GM10248 (cell line): ENCODE measurements around the gene CNOT2.
"Not testable (repeated sequence)": the region's sequence is repeated elsewhere in the genome, so short reads cannot be mapped to it uniquely, and the experiment has no call there.

Experiments
- CTCF ChIA-PET: fragments of 300-600 bp; sonication (Branson Sonifier 250); formaldehyde crosslinking; extraction: SDS; loops from one replicate; lab custom pipeline; 2021; ENCODE audit warnings: antibody characterized with exemption; lab: Yijun Ruan, JAX
- POLR2A ChIA-PET: fragments of 350-650 bp; sonication (Branson Sonifier 250); formaldehyde crosslinking; extraction: SDS; loops from one replicate; lab custom pipeline; 2020; ENCODE audit warnings: antibody characterized with exemption; lab: Yijun Ruan, JAX
- DNase-seq: peaks from one replicate; pipeline ENCODE4 v3.0.0; 2012; ENCODE audit errors: extremely low spot score
- TF ChIP-seq, protein P1 (sequence below): IDR thresholded peaks from 2 replicates; pipeline ENCODE4 v1.5.1; 2012; ENCODE audit warnings: mild to moderate bottlenecking, low read depth; ENCODE audit errors: extremely low read depth, missing control alignments, control extremely low read depth

CNOT2 gene

GRCh38 chr12:70283232-70283631 is 40.0 kb downstream of the CNOT2 start:
- ChIA-PET POLR2A (no interaction called here), CTCF (interaction anchor here (0.7 to 1.0 kb wide), 2 partner anchors 54 to 74 kb away, joined by 3 read pairs; no protein-coding TSS in a partner anchor)
- DNase-seq, result no peak
- TF ChIP-seq, protein P1, sequence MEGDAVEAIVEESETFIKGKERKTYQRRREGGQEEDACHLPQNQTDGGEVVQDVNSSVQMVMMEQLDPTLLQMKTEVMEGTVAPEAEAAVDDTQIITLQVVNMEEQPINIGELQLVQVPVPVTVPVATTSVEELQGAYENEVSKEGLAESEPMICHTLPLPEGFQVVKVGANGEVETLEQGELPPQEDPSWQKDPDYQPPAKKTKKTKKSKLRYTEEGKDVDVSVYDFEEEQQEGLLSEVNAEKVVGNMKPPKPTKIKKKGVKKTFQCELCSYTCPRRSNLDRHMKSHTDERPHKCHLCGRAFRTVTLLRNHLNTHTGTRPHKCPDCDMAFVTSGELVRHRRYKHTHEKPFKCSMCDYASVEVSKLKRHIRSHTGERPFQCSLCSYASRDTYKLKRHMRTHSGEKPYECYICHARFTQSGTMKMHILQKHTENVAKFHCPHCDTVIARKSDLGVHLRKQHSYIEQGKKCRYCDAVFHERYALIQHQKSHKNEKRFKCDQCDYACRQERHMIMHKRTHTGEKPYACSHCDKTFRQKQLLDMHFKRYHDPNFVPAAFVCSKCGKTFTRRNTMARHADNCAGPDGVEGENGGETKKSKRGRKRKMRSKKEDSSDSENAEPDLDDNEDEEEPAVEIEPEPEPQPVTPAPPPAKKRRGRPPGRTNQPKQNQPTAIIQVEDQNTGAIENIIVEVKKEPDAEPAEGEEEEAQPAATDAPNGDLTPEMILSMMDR, result no peak

DNA sequence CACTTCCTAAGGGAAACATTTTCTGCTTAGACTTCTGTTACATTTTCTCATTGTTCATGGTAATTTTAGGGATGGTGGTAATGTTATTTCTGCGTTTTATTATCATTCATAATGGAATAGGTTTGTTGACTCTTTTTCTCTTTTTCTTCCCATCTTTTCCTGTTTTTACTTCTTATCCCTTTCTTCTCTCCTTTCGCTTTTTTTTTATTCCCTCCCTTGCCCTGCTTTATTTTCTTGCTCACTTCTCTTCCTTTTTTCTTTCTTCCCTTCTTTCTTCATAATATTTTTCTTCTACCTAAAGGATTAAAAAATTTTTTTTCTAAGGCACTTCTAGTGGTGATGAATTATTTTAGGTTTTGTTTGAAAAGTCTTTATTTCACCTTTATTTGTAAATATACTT is 45.6 kb downstream of the CNOT2 start:
- POLR2A ChIA-PET, result no interaction called here
- TF ChIP-seq, protein P1, result no peak
- no peak for DNase-seq
- CTCF ChIA-PET, result interaction anchor here (1.2 kb wide), 1 partner anchor 32 kb away, joined by 3 read pairs; no protein-coding TSS in a partner anchor

GRCh38 chr12:70290116-70290515 is 46.9 kb downstream of the CNOT2 start:
- no peak for DNase-seq
- ChIA-PET CTCF (no interaction called here), POLR2A (no interaction called here)
- TF ChIP-seq, protein P1, result no peak

DNA sequence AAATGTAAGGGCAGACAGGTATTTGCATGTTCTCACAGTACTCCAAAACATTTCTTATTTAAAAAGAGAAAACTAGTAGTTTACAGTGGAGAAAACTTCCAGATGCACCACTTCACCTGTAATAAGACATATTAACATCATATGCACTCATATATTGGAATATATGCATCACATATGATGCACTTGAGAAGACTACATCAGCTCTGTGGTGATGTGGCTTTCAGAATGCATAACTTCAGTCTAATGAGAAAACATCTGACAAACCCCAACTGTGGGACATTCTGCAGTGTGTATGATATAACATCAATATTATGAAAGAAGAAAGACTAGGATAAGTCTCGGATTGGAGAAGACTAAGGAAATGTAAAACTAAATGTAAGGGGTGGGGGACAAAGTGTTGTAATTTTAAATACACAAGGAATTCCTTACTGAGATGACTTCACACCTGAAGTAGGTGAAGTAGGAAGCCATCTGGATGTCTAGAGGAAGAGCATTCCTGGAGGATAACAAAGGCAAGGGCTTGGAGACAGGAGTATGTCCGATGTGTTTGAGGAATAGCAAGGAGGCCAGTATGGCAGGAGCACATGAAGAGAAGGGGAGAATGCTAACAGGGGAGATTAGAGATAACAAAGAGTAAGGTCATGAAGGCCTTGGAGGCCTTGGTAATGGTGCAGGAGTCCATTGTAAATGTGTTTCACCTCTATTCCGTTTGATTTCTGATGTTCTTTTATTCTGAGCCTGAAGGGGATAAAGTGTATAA is 49.0 kb downstream of the CNOT2 start:
- POLR2A ChIA-PET, result interaction anchor here (0.7 kb wide), 1 partner anchor 44 kb away, joined by 5 read pairs; no protein-coding TSS in a partner anchor
- TF ChIP-seq, protein P1, result no peak
- DNase-seq, result no peak
- CTCF ChIA-PET, result no interaction called here

- not testable (repeated sequence) for DNase-seq
- ChIA-PET POLR2A (interaction anchor here (0.6 kb wide), 1 partner anchor 17 kb away, joined by 3 read pairs; no protein-coding TSS in a partner anchor), CTCF (interaction anchor here (1.0 to 1.2 kb wide), 2 partner anchors 11 to 19 kb away, joined by 3 to 4 read pairs; no protein-coding TSS in a partner anchor)
Measured at GRCh38 chr12:70304684-70305555, 61.7 kb downstream of the CNOT2 start.

DNA sequence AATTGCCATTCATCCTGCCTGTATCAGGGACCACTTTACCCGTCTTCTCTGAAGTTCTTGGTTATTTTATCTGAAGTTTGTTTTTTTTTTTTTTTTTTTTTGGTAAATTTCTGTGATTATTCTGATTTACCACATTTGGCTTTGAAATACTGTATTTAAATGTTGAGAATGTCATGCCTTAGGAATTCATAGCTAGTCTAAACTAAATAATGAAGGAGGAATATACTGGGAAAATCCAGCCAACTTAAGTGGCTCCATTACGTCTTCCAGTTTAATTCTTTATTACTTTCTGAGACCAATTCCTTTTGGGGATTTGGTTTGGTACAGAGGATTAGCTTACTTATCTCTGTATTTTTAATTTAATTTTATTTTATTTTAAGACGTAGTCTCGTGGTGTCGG is 62.6 kb downstream of the CNOT2 start:
- CTCF ChIA-PET, result interaction anchor here (1.2 kb wide), 1 partner anchor 18 kb away, joined by 3 read pairs; no protein-coding TSS in a partner anchor
- TF ChIP-seq, protein P1, result no peak

More for the DNA sequence above, 62.6 kb downstream of the CNOT2 start:
- POLR2A ChIA-PET, result interaction anchor here (0.7 kb wide), 1 partner anchor 78 kb away, joined by 9 read pairs; no protein-coding TSS in a partner anchor
- DNase-seq, result no peak
